HEK293 (cell line): ENCODE results near the gene NUDT3.

Source experiments
- GLIS1 ChIP-seq: fragments of 450-650 bp; formaldehyde crosslinking; IDR thresholded peaks from 2 replicates; pipeline ENCODE4 v1.5.1; 2016; ENCODE audit warnings: missing biosample characterization, missing genetic modification characterization
- GLIS2 ChIP-seq: fragments of 450-650 bp; formaldehyde crosslinking; IDR thresholded peaks from 2 replicates; pipeline ENCODE4 v1.5.1; 2016; ENCODE audit warnings: missing biosample characterization, missing genetic modification characterization
- KLF16 ChIP-seq: fragments of 450-650 bp; formaldehyde crosslinking; IDR thresholded peaks from 2 replicates; pipeline ENCODE4 v1.5.1; 2017; ENCODE audit warnings: missing biosample characterization, missing genetic modification characterization
- OVOL3 ChIP-seq: fragments of 450-650 bp; formaldehyde crosslinking; IDR thresholded peaks from 2 replicates; pipeline ENCODE4 v1.5.1; 2016; ENCODE audit warnings: missing biosample characterization, missing genetic modification characterization
- PATZ1 ChIP-seq: fragments of 450-650 bp; formaldehyde crosslinking; IDR thresholded peaks from 2 replicates; pipeline ENCODE4 v1.5.1; 2016; ENCODE audit warnings: missing biosample characterization, missing genetic modification characterization
- PBX3 ChIP-seq: sonication (generic); formaldehyde crosslinking; IDR thresholded peaks from 2 replicates; pipeline ENCODE4 v1.8.1; 2022; ENCODE audit warnings: mild to moderate bottlenecking, moderate library complexity, missing genetic modification reagents
- SALL2 ChIP-seq: fragments of 450-650 bp; formaldehyde crosslinking; IDR thresholded peaks from 2 replicates; pipeline ENCODE4 v1.5.0; 2017; ENCODE audit warnings: missing biosample characterization, mild to moderate bottlenecking, missing genetic modification characterization, borderline replicate concordance
- TSHZ1 ChIP-seq: fragments of 450-650 bp; formaldehyde crosslinking; IDR thresholded peaks from 2 replicates; pipeline ENCODE4 v1.5.1; 2016; ENCODE audit warnings: missing biosample characterization, missing genetic modification characterization, borderline replicate concordance
- ZBTB1 ChIP-seq: fragments of 450-650 bp; formaldehyde crosslinking; IDR thresholded peaks from 2 replicates; pipeline ENCODE4 v1.5.1; 2016; ENCODE audit warnings: missing biosample characterization, missing genetic modification characterization
- ZBTB11 ChIP-seq: fragments of 450-650 bp; formaldehyde crosslinking; conservative IDR thresholded peaks from 2 replicates; pipeline ENCODE4 v1.5.1; 2016; ENCODE audit warnings: low read depth, missing biosample characterization, missing genetic modification characterization
- ZBTB21 ChIP-seq: fragments of 450-650 bp; formaldehyde crosslinking; IDR thresholded peaks from 2 replicates; pipeline ENCODE4 v1.5.1; 2017; ENCODE audit warnings: missing biosample characterization, missing genetic modification characterization
- ZBTB48 ChIP-seq: fragments of 450-650 bp; formaldehyde crosslinking; IDR thresholded peaks from 2 replicates; pipeline ENCODE4 v1.5.1; 2016; ENCODE audit warnings: missing biosample characterization, missing genetic modification characterization
- ZFHX2 ChIP-seq: fragments of 450-650 bp; formaldehyde crosslinking; conservative IDR thresholded peaks from 2 replicates; pipeline ENCODE4 v1.5.1; 2016; ENCODE audit warnings: missing biosample characterization, missing genetic modification characterization
- ZNF112 ChIP-seq: fragments of 450-650 bp; formaldehyde crosslinking; IDR thresholded peaks from 2 replicates; pipeline ENCODE4 v1.5.0; 2017; ENCODE audit warnings: missing biosample characterization, missing genetic modification characterization
- ZNF132 ChIP-seq: fragments of 450-650 bp; formaldehyde crosslinking; IDR thresholded peaks from 2 replicates; pipeline ENCODE4 v1.5.1; 2017; ENCODE audit warnings: missing biosample characterization, missing genetic modification characterization, borderline replicate concordance
- ZNF133 ChIP-seq: fragments of 450-650 bp; formaldehyde crosslinking; IDR thresholded peaks from 2 replicates; pipeline ENCODE4 v1.5.1; 2016; ENCODE audit warnings: missing biosample characterization, missing genetic modification characterization
- ZNF138 ChIP-seq: fragments of 450-650 bp; formaldehyde crosslinking; IDR thresholded peaks from 2 replicates; pipeline ENCODE4 v1.5.1; 2016; ENCODE audit warnings: missing biosample characterization, missing genetic modification characterization, borderline replicate concordance
- ZNF169 ChIP-seq: fragments of 450-650 bp; formaldehyde crosslinking; IDR thresholded peaks from 2 replicates; pipeline ENCODE4 v1.5.1; 2016; ENCODE audit warnings: missing biosample characterization, missing genetic modification characterization
- ZNF211 ChIP-seq: fragments of 450-650 bp; formaldehyde crosslinking; IDR thresholded peaks from 2 replicates; pipeline ENCODE4 v1.5.1; 2016; ENCODE audit warnings: low read depth, missing biosample characterization, missing genetic modification characterization
- ZNF24 ChIP-seq: fragments of 450-650 bp; formaldehyde crosslinking; IDR thresholded peaks from 2 replicates; pipeline ENCODE4 v1.5.1; 2016; ENCODE audit warnings: missing biosample characterization, missing genetic modification characterization
- ZNF266 ChIP-seq: fragments of 450-650 bp; formaldehyde crosslinking; IDR thresholded peaks from 2 replicates; pipeline ENCODE4 v1.5.1; 2016; ENCODE audit warnings: missing biosample characterization, missing genetic modification characterization, low read depth
- ZNF280D ChIP-seq: fragments of 450-650 bp; formaldehyde crosslinking; IDR thresholded peaks from 2 replicates; pipeline ENCODE4 v1.5.1; 2016; ENCODE audit warnings: missing biosample characterization, missing genetic modification characterization
- ZNF311 ChIP-seq: fragments of 450-650 bp; formaldehyde crosslinking; IDR thresholded peaks from 2 replicates; pipeline ENCODE4 v1.5.1; 2017; ENCODE audit warnings: missing biosample characterization, missing genetic modification characterization, borderline replicate concordance
- ZNF37A ChIP-seq: fragments of 450-650 bp; IDR thresholded peaks from 2 replicates; pipeline ENCODE4 v1.5.1; 2018; ENCODE audit warnings: missing biosample characterization, missing genetic modification characterization
- ZNF391 ChIP-seq: fragments of 450-650 bp; formaldehyde crosslinking; IDR thresholded peaks from 2 replicates; pipeline ENCODE4 v1.5.1; 2016; ENCODE audit warnings: low read depth, missing biosample characterization, missing genetic modification characterization, borderline replicate concordance
- ZNF426 ChIP-seq: fragments of 450-650 bp; formaldehyde crosslinking; IDR thresholded peaks from 2 replicates; pipeline ENCODE4 v1.5.1; 2017; ENCODE audit warnings: missing biosample characterization, missing genetic modification characterization, mild to moderate bottlenecking, inconsistent platforms, moderate library complexity
- ZNF560 ChIP-seq: fragments of 450-650 bp; formaldehyde crosslinking; IDR thresholded peaks from 2 replicates; pipeline ENCODE4 v1.5.1; 2017; ENCODE audit warnings: missing biosample characterization, missing genetic modification characterization, borderline replicate concordance

Gene NUDT3

GRCh38 chr6:34391786-34392496, 528 bp downstream of the NUDT3 start (continued):
- TF ChIP-seq ZNF132 (tag by site-specific recombination): no peak
- no peak for TF ChIP-seq ZNF138
- TF ChIP-seq TSHZ1 (tag by site-specific recombination): no peak
- no peak for TF ChIP-seq ZBTB21
- peak; percentile 72; the same call in 1 of the 2 replicates for TF ChIP-seq ZBTB11 (tag by site-specific recombination)
- no peak for TF ChIP-seq ZNF311
- no peak for TF ChIP-seq ZNF211 (tag by site-specific recombination)
- TF ChIP-seq ZNF560 (tag by site-specific recombination): no peak
- TF ChIP-seq ZNF24 (tag by site-specific recombination): no peak
- no peak for TF ChIP-seq ZNF169 (tag by site-specific recombination)
- no peak for TF ChIP-seq ZNF391
- TF ChIP-seq GLIS2 (tag by site-specific recombination): 0 out of 2 replicates have a peak, but pooled peaks have one; percentile 18
- no peak for TF ChIP-seq ZNF37A (tag by site-specific recombination)
- no peak for TF ChIP-seq ZNF133
- TF ChIP-seq PBX3 (CRISPR knock-in tag): peak; percentile 54; the same call in 1 of the 2 replicates
- no peak for TF ChIP-seq SALL2
- TF ChIP-seq ZBTB48 (tag by site-specific recombination): peak; percentile 67; the same call in 1 of the 2 replicates
- TF ChIP-seq ZNF280D (tag by site-specific recombination): no peak
- no peak for TF ChIP-seq ZBTB1 (tag by site-specific recombination)
- TF ChIP-seq ZFHX2: no peak
- TF ChIP-seq OVOL3: 0 out of 2 replicates have a peak, but pooled peaks have one; percentile 33
- TF ChIP-seq ZNF426 (tag by site-specific recombination): no peak
- TF ChIP-seq PATZ1 (tag by site-specific recombination): peak; percentile 81
- TF ChIP-seq KLF16 (tag by site-specific recombination): peak; percentile 50; the same call in 1 of the 2 replicates
- TF ChIP-seq GLIS1 (tag by site-specific recombination): no peak
- TF ChIP-seq ZNF266 (tag by site-specific recombination): no peak
- no peak for TF ChIP-seq ZNF112 (tag by site-specific recombination)
